Common myeloid progenitor, CD34-positive (primary cell): Measurements from ENCODE around the gene TMEM131.
A peak's percentile ranks its signal among the peaks of the same experiment; 100 is the strongest.

Experiments used
- CTCF ChIA-PET: fragments of 350-600 bp; sonication (Branson Sonifier 250); formaldehyde crosslinking; loops from one replicate; lab custom pipeline; 2021; ENCODE audit warnings: antibody characterized with exemption; lab: Charles Lee
- POLR2A ChIA-PET: fragments of 350-600 bp; sonication (Branson Sonifier 250); formaldehyde crosslinking; loops from one replicate; lab custom pipeline; 2021; ENCODE audit warnings: antibody characterized with exemption; lab: Charles Lee
- DNase-seq, 3 donors: peaks; one replicate each; pipeline versions ENCODE4 v3.0.0 to v3.0.0-alpha.2; 2013
- H3K27ac ChIP-seq, 2 experiments: 1 replicate in 1 of 2; 2 replicates in 1 of 2; pipeline ENCODE4 v1.7.0; 2013; ENCODE audit warnings: inconsistent platforms in 2 of 2, low read length in 2 of 2, mild to moderate bottlenecking in 2 of 2, low read depth in 1 of 2, moderate library complexity in 1 of 2; ENCODE audit not compliant: severe bottlenecking in 2 of 2, insufficient read depth in 1 of 2, poor library complexity in 1 of 2
- H3K27me3 ChIP-seq, 5 experiments: replicated peaks in 2 of 5; 1 replicate in 3 of 5; 2 replicates in 2 of 5; pipeline versions ENCODE4 v1.6.1 to v1.7.0; 2013; ENCODE audit warnings: low read length in 4 of 5, mild to moderate bottlenecking in 2 of 5, moderate library complexity in 2 of 5, inconsistent platforms in 1 of 5; ENCODE audit not compliant: insufficient read depth in 5 of 5, control insufficient read depth in 4 of 5
- H3K36me3 ChIP-seq, 4 experiments: 1 replicate in 2 of 4; 2 replicates in 2 of 4; pipeline versions ENCODE4 v1.6.1 to v1.7.0; 2013; ENCODE audit warnings: low read length in 3 of 4, control low read depth in 1 of 4, mild to moderate bottlenecking in 1 of 4; ENCODE audit not compliant: control insufficient read depth in 4 of 4, insufficient read depth in 4 of 4
- H3K4me1 ChIP-seq, 4 experiments: 1 replicate in 3 of 4; 2 replicates in 1 of 4; pipeline versions ENCODE4 v1.6.1 to v1.7.1; 2013; ENCODE audit warnings: low read length in 3 of 4, mild to moderate bottlenecking in 3 of 4, control low read depth in 1 of 4, inconsistent platforms in 1 of 4, moderate library complexity in 1 of 4; ENCODE audit not compliant: control insufficient read depth in 4 of 4, insufficient read depth in 4 of 4; ENCODE audit errors: control extremely low read depth in 1 of 4
- H3K4me3 ChIP-seq, 7 experiments: 1 replicate in 4 of 7; 2 replicates in 3 of 7; pipeline versions ENCODE4 v1.5.1 to v1.7.0; 2013; ENCODE audit warnings: mild to moderate bottlenecking in 7 of 7, low read length in 6 of 7, moderate library complexity in 6 of 7, inconsistent platforms in 2 of 7, low read depth in 2 of 7, control low read depth in 1 of 7; ENCODE audit not compliant: insufficient read depth in 4 of 7, control insufficient read depth in 1 of 7; ENCODE audit errors: extremely low read depth in 1 of 7
- H3K9me3 ChIP-seq, 5 experiments: 1 replicate in 4 of 5; 2 replicates in 1 of 5; pipeline versions ENCODE4 v1.6.1 to v1.7.1; 2013; ENCODE audit warnings: low read length in 4 of 5, mild to moderate bottlenecking in 2 of 5, inconsistent platforms in 1 of 5, low read depth in 1 of 5, moderate library complexity in 1 of 5; ENCODE audit not compliant: control insufficient read depth in 4 of 5, insufficient read depth in 2 of 5; ENCODE audit errors: control extremely low read depth in 1 of 5
- WGBS: methylation state at CpG from one replicate; pipeline ENCODE4 v1.1.5; 2013; ENCODE audit not compliant: insufficient coverage; 5-methylcytosine and 5-hydroxymethylcytosine counted together

Gene TMEM131

DNA sequence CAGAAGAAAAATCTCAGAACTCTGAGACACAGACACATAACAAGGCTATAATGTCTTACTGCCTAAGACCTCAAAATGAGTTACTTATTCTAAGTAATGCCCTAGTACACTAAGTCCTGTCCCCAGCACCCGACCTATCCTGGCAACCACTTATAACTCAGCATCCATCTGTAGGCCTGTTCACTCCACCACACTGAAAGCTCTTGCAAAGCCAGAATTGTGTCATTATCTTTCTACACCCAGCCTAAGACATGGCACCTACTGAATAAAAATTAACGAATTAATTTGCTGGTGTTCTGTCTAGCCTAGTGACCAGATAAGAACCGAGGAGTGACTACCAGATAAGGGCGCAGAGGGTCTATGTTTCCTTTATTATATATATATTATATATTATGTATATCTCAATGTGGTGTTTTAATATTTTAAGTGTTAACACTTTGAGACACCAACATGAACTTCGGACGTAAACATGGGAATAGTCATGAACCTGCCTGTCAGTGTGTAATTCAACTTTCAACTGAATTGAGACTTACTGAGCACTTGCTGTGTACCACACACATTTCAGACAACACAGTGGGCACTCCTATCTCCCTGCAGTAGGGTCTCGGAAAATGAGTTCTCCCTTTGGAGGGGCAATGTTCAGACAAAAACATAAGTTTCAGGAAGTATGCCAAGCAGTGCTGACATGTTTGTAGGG is 27.7 kb downstream of the TMEM131 start:
- POLR2A ChIA-PET = no interaction called here
- Histone ChIP-seq H3K4me3 (no peak overlapping the region), H3K27me3 (no peaks in the 10 kb centered on the region), H3K27ac (no peak overlapping the region), H3K36me3 (peaks cover 0 to 3% (median 0%) of the 10 kb centered on the region in 4 experiments), H3K9me3 (peaks cover 0 to 5% (median under 1%) of the 10 kb centered on the region in 5 experiments), H3K4me1 (peaks cover 0 to 3% (median 0%) of the 10 kb centered on the region in 4 experiments)
- CTCF ChIA-PET = interaction anchor here (0.9 to 1.5 kb wide), 2 partner anchors 10 to 38 kb away, joined by 4 read pairs; no protein-coding TSS in a partner anchor
- whole genome bisulfite sequencing = 100% methylated on average over 4 of the region's 7 CpGs
- peak in 1 of 3 donors; percentile 36 for DNase-seq

- CTCF ChIA-PET = interaction anchor here (0.9 to 1.6 kb wide), 3 partner anchors 9 to 37 kb away, joined by 3 to 4 read pairs (median 4); no protein-coding TSS in a partner anchor
- POLR2A ChIA-PET = no interaction called here
- Histone ChIP-seq H3K4me3 (no peak overlapping the region), H3K4me1 (peaks cover 0 to 3% (median 0%) of the 10 kb centered on the region in 4 experiments), H3K36me3 (peaks cover 0 to 3% (median 0%) of the 10 kb centered on the region in 4 experiments), H3K27me3 (no peaks in the 10 kb centered on the region), H3K9me3 (no peaks in the 10 kb centered on the region), H3K27ac (no peak overlapping the region)
- DNase-seq = peak in 1 of 3 donors; percentile 30
These were observed 28.5 kb downstream of the TMEM131 start for GRCh38 chr2:97967216-97967592.

GRCh38 chr2:97966545-97967215 is 29.1 kb downstream of the TMEM131 start:
- WGBS = 90% methylated on average over 2 of the region's 3 CpGs
- Histone ChIP-seq H3K27me3 (no peaks in the 10 kb centered on the region), H3K9me3 (no peaks in the 10 kb centered on the region), H3K4me1 (peaks cover 0 to 3% (median 0%) of the 10 kb centered on the region in 4 experiments), H3K4me3 (no peak overlapping the region), H3K36me3 (peaks cover 0 to 3% (median 0%) of the 10 kb centered on the region in 4 experiments), H3K27ac (no peak overlapping the region)
- CTCF ChIA-PET = interaction anchor here (0.9 to 1.6 kb wide), 3 partner anchors 8 to 36 kb away, joined by 3 to 4 read pairs (median 4); no protein-coding TSS in a partner anchor
- POLR2A ChIA-PET = no interaction called here
- no peak for DNase-seq

GRCh38 chr2:97965116-97965515 is 30.6 kb downstream of the TMEM131 start:
- H3K36me3 ChIP-seq = peaks cover 0 to 3% (median 0%) of the 10 kb centered on the region in 4 experiments
- H3K4me3 ChIP-seq = no peak overlapping the region
- WGBS = 96% methylated on average over 11 of the region's 12 CpGs
- CTCF ChIA-PET = no interaction called here
- POLR2A ChIA-PET = no interaction called here
- peaks cover 0 to 3% (median 0%) of the 10 kb centered on the region in 4 experiments for H3K4me1 ChIP-seq
- no peak overlapping the region for H3K27ac ChIP-seq
- DNase-seq = no peak
- H3K9me3 ChIP-seq = peaks cover 0 to 2% (median 0%) of the 10 kb centered on the region in 5 experiments
- H3K27me3 ChIP-seq = no peaks in the 10 kb centered on the region

GRCh38 chr2:97963880-97964279 is 31.9 kb downstream of the TMEM131 start:
- peaks cover 0 to 3% (median 0%) of the 10 kb centered on the region in 4 experiments for H3K4me1 ChIP-seq
- CTCF ChIA-PET = interaction anchor here (1.1 kb wide), 1 partner anchor 10 kb away, joined by 4 read pairs; no protein-coding TSS in a partner anchor

DNA sequence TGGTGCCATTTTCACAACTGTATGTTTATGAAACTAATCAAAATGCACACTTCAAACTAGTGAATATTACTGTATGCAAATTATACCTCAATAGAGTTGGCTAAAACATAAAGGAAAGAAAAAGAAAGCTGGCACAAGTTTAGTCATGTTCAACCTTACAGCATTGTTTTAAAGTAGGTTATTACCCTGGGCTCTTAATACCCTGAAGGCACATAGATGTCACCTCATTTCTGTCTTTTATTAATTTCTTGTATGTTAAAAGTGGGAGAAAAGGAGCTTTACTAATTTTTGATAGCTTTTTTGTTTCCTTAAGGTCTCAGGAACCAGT is 32.7 kb downstream of the TMEM131 start:
- Histone ChIP-seq H3K9me3 (peaks cover 0 to 2% (median 0%) of the 10 kb centered on the region in 5 experiments), H3K36me3 (peaks cover 0 to 4% (median 0%) of the 10 kb centered on the region in 4 experiments), H3K4me3 (no peak overlapping the region), H3K27me3 (no peaks in the 10 kb centered on the region), H3K4me1 (peaks cover 0 to 3% (median 0%) of the 10 kb centered on the region in 4 experiments), H3K27ac (no peak overlapping the region)
- ChIA-PET POLR2A (no interaction called here), CTCF (interaction anchor here (1.1 kb wide), 1 partner anchor 9 kb away, joined by 4 read pairs; no protein-coding TSS in a partner anchor)
- DNase-seq = no peak

More at GRCh38 chr2:97963880-97964279, 31.9 kb downstream of the TMEM131 start:
- peaks cover 0 to 2% (median 0%) of the 10 kb centered on the region in 5 experiments for H3K9me3 ChIP-seq
- H3K4me3 ChIP-seq = no peak overlapping the region
- no peaks in the 10 kb centered on the region for H3K27me3 ChIP-seq
- DNase-seq = no peak
- no peak overlapping the region for H3K27ac ChIP-seq
- peaks cover 0 to 6% (median 0%) of the 10 kb centered on the region in 4 experiments for H3K36me3 ChIP-seq
- 100% methylated on average over 1 of the region's 1 CpG for WGBS
- POLR2A ChIA-PET = no interaction called here

DNA sequence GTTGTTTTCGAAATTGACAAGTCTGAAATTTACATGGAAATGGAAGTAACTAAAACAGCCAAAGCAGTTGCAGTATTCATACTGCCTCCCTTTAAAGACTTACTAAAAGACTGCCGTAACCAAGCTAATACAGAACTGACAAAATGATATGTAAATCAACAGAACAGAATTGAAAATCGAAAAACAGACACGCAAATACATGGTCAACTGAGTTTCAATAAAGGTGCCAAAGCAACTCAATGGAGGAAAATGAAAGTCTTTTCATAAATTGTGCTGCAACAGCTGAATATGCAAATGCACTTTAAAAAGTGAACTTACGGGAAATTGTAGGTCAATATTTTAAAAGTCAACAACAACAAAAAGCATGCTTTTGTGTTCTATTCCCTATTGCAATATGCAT is 34.2 kb downstream of the TMEM131 start:
- Histone ChIP-seq H3K4me1 (peaks cover 0 to 2% (median 0%) of the 10 kb centered on the region in 4 experiments), H3K4me3 (no peak overlapping the region), H3K27me3 (no peaks in the 10 kb centered on the region), H3K36me3 (peaks cover 0 to 4% (median 0%) of the 10 kb centered on the region in 4 experiments), H3K9me3 (peaks cover 0 to 2% (median 0%) of the 10 kb centered on the region in 5 experiments), H3K27ac (no peak overlapping the region)
- WGBS = 85% methylated on average over 3 of the region's 5 CpGs
- ChIA-PET POLR2A (no interaction called here), CTCF (no interaction called here)
- no peak for DNase-seq
